Measurements from ENCODE around the gene INSL3.
"Not testable (repeated sequence)": the region's sequence is repeated elsewhere in the genome, so short reads cannot be mapped to it uniquely, and the experiment has no call there.

Gene INSL3

GRCh38 chr19:17778968-17779929 is 42.1 kb downstream of the INSL3 start:
- DNase-seq: peak; percentile 52

GRCh38 chr19:17778251-17778967 is 42.9 kb downstream of the INSL3 start:
- peak; percentile 77 for DNase-seq

DNA sequence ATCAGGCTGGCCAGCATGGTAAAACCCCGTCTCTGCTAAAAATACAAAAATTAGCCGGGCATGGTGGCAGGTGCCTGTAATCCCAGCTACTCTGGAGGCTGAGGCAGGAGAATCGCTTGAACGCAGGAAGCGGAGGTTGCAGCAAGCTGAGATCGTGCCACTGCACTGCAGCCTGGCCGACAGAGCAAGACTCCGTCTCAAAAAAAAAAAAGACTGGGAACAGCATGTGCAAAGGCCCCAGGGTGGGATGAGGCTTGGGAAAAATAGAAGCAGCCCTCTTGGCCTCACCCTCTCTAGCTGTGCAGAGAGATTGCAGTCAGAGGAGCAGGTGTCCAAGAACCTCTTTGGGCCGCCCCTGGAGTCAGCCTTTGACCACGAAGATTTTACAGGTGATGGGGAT is 43.5 kb downstream of the INSL3 start:
- DNase-seq: not testable (repeated sequence)

DNA sequence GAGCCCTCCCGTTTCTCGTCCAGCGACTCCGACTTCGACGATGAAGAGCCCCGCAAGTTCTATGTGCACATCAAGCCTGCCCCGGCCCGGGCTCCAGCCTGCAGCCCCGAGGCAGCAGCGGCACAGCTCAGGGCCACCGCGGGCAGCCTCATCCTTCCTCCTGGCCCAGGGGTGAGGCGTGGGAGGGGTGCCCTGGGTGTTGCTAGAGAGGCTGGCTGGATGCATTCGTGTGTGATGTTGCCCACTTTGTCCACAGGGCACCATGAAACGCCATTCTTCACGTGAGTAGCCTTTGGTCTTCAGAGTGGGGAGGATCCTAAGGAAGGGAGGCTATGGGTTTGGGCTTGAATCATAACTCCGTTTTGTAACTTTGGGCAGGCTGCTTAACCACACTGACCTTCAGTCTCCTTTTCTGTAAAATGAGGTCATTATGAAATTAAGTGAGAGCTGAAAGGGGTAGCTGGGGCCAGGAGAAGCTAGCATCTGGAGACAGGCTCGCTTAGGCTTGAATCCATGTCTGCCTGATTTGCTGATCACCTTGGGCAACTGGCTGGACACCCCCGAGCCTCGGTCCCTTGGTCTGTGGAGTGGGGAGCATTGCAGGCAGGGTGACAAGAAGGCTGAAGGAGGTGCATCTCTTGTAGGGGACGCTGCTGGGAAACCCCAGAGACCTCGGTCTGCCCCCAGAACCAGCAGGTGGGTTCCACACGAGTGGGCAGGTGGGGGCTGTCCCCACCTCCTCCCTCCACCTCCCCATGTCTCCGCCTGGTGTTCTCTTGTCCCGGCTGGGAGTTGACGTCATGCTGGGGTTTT is 45.1 kb downstream of the INSL3 start:
- DNase-seq: no peak

GRCh38 chr19:17775245-17775927 is 45.9 kb downstream of the INSL3 start:
- peak; percentile 65 for DNase-seq

GRCh38 chr19:17772172-17772571 is 49.1 kb downstream of the INSL3 start:
- DNase-seq: peak; percentile 62

DNA sequence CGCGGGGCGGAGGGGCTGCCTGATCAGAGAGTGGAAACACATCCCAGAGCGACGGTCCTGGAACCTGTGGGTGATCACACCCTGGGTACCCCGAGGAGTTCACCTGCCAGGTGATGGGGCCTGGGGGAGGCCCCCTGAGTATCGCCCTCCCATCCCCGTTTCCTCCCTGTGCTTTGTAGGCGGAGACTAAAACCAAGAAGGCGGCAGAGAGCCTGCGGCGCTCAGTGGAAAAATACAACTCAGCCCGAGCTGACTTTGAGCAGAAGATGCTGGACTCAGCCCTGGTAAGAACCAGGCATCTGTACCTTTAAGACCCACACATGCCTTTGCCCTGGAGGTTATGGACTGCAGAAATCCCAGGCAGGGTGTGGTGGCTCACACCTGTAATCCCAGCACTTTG is 50.7 kb downstream of the INSL3 start:
- DNase-seq: no peak

DNA sequence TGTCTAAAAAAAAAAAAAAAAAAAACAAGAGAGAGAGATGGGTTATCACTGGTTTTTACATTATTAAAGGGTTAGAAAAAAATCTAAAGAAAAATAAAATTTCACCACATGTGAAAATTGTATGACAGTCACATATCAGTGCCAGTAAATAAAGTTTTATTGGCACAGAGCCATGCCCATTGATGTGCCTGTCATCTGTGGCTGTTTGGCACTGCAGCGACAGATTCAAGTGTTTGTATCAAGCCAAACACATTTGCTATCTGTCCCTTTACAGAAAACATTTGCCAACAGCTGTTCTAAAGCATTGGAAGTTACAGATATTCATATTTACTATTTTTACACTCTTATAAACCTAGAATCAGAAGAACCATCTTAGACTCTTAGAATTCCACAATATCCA is 53.8 kb downstream of the INSL3 start:
- peak; percentile 84 for DNase-seq

- peak; percentile 87 for DNase-seq
Measured at GRCh38 chr19:17766543-17767131, 54.7 kb downstream of the INSL3 start.
